Adrenal gland (tissue), 5 donors: Measurements from ENCODE around the gene CYBC1.

ENCODE experiments used
- POLR2A ChIP-seq, 2 donors: fragments of 450-650 bp; IDR thresholded peaks; one replicate each; pipeline ENCODE4 v1.6.1; 2017; ENCODE audit warnings: antibody characterized with exemption in 2 of 2, mild to moderate bottlenecking in 2 of 2, moderate library complexity in 1 of 2
- TF ChIP-seq, protein P1 (sequence below), 6 experiments: fragments of 450-650 bp in 4 of 6; fragments of 200-600 bp in 2 of 6; sonication (generic) in 1 of 6; IDR thresholded peaks; 1 replicate in 5 of 6; 2 replicates in 1 of 6; pipeline versions ENCODE4 v1.5.1 to v1.8.0; 2016 to 2021; ENCODE audit warnings: antibody characterized with exemption in 6 of 6, mild to moderate bottlenecking in 2 of 6, moderate library complexity in 1 of 6
- donor health status: DM: no; HTN: no; CAD: no.

DNA sequence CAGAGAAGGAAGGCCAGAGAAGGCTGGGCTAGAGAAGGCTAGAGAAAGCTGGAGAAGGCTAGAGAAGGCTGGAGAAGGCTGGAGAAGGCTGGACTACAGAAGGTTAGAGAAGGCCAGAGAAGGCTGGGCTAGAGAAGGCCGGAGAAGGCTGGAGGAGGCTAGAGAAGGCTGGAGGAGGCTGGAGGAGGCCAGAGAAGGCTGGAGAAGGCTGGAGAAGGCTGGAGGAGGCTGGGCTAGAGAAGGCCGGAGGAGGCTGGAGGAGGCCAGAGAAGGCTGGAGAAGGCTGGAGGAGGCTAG is 25.7 kb downstream of the CYBC1 start:
- TF ChIP-seq, protein P1, sequence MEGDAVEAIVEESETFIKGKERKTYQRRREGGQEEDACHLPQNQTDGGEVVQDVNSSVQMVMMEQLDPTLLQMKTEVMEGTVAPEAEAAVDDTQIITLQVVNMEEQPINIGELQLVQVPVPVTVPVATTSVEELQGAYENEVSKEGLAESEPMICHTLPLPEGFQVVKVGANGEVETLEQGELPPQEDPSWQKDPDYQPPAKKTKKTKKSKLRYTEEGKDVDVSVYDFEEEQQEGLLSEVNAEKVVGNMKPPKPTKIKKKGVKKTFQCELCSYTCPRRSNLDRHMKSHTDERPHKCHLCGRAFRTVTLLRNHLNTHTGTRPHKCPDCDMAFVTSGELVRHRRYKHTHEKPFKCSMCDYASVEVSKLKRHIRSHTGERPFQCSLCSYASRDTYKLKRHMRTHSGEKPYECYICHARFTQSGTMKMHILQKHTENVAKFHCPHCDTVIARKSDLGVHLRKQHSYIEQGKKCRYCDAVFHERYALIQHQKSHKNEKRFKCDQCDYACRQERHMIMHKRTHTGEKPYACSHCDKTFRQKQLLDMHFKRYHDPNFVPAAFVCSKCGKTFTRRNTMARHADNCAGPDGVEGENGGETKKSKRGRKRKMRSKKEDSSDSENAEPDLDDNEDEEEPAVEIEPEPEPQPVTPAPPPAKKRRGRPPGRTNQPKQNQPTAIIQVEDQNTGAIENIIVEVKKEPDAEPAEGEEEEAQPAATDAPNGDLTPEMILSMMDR (IDR thresholded peaks at IDR 0.05), result no peak
- no peak for TF ChIP-seq POLR2A (IDR thresholded peaks at IDR 0.05)
